HFF-Myc (cell line): ENCODE measurements around the gene THBS1.

Source experiments
- DNase-seq: peaks from one replicate; pipeline ENCODE4 v3.0.0-alpha.2; 2011; ENCODE audit warnings: low read depth; ENCODE audit errors: extremely low read depth
- H3K4me3 ChIP-seq: replicated peaks from 2 replicates; pipeline ENCODE4 v1.5.1; 2011; ENCODE audit warnings: low read depth, mild to moderate bottlenecking, control low read depth, low read length
- CTCF ChIP-seq: IDR thresholded peaks from 2 replicates; pipeline ENCODE4 v1.5.1; 2012; ENCODE audit warnings: mild to moderate bottlenecking, low read depth, low read length, control low read depth; ENCODE audit errors: missing control alignments

The THBS1 gene

GRCh38 chr15:39579487-39580116 lies 1.3 kb upstream of the THBS1 start:
- DNase-seq: no peak
- TF ChIP-seq CTCF: no peak
- H3K4me3 ChIP-seq: peak overlapping the region; percentile 81

DNA sequence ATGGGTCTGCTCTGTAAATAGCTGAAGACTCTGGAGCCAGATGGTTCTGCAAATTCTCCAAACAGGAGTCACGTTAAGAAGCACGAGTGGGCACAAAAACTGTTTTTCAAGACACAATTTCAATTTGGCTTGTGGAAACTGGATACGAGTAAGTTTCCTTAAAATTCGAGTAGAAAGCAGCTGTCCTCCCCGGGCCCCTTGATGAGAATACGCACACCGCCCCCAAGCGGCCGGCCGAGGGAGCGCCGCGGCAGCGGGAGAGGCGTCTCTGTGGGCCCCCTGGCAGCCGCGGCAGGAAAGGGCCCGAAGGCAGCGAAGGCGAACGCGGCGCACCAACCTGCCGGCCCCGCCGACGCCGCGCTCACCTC lies 778 bp upstream of the THBS1 start:
- no peak for DNase-seq
- peak overlapping the region; percentile 81 for H3K4me3 ChIP-seq
- TF ChIP-seq CTCF: peak; percentile 92

DNA sequence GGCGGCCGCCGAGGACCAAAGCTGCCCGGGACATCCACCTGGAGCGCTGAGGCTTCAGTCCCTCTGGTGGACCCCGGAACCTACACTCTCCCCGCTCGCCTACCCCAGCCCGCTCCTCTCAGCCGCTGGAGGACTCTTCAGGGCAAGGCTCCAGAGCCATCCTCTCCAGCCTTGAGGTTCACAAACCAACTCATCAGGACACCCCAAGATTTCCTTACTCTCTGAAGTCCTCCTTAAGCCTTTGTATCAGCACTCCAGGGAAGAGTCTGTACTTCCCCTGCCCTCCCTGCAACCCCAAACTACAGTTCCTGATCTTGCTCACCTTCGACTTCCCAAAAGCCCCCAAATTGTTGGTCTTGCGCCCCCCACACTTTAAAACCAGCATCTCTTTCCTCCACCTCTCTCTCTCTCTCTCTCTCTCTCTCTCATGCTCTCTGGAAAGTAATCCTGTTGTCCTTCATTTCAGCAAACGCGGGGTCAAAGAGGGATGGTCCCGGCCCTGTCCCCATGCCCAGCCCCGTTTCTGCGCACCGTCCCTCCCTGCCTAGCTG lies 438 bp downstream of the THBS1 start:
- DNase-seq: peak; percentile 16
- H3K4me3 ChIP-seq: peak overlapping the region; percentile 81
- no peak for TF ChIP-seq CTCF

- TF ChIP-seq CTCF: peak; percentile 34
- peak; percentile 38 for DNase-seq
- peak overlapping the region; percentile 81 for H3K4me3 ChIP-seq
Measured at GRCh38 chr15:39581793-39582285, 960 bp downstream of the THBS1 start.

DNA sequence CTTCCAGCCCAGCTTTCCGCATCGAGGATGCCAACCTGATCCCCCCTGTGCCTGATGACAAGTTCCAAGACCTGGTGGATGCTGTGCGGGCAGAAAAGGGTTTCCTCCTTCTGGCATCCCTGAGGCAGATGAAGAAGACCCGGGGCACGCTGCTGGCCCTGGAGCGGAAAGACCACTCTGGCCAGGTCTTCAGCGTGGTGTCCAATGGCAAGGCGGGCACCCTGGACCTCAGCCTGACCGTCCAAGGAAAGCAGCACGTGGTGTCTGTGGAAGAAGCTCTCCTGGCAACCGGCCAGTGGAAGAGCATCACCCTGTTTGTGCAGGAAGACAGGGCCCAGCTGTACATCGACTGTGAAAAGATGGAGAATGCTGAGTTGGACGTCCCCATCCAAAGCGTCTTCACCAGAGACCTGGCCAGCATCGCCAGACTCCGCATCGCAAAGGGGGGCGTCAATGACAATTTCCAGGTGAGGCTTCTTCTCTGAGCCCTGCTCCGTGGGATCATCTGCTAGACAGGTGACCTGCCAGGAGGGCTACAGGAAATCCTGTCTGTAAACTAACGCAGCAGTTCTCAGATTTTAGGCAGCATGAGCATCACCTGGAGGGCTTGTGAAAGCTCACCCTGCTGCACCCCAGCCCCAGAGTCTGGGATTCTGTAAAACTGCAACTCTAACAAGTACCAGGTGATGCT lies 1.6 kb downstream of the THBS1 start:
- H3K4me3 ChIP-seq: peak overlapping the region; percentile 81
- TF ChIP-seq CTCF: no peak
- peak; percentile 22 for DNase-seq

- DNase-seq: peak; percentile 5
- TF ChIP-seq CTCF: no peak
- H3K4me3 ChIP-seq: peak overlapping the region; percentile 81
Measured at GRCh38 chr15:39582977-39583595, 2.2 kb downstream of the THBS1 start.
